ENCODE results near the gene IGFBP4.

The IGFBP4 gene

DNA sequence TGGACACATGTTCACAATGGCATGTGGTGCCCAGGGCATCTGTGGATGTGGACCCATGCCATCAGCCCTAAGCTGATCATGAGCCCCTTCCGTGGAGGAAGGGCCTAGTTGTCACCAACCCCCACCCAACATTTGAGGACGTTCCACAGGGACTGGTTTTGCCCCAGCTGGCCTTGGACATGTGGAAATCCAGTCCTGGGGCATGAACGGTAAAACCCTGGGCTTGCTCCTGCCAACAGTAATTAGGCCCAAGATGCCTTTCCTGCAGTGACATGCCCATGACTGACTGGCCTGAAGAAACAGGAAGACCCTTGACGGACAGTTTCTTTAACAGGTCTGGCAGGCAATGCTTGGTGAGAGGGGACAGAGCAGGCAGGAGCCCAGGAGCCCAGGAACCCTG lies 50.4 kb downstream of the IGFBP4 start:
- DNase-seq, result no peak

DNA sequence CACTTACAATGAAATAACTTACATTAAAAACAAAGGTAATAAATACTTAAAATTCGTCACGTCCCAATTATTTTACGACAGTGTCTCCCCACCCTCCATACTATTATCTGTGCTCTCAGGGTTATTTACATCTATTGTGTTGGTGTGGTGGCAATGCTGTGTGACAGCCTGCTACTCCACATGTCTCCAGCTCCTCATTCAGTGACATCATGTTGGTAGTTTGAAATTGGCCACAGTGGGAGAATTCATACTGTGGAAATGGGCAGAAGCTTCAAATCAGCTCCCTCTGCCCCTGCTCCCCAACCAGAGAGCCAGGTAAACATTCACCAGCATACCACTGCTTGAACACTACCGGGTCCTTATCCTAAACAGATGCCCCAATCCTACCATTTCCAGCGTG lies 51.9 kb downstream of the IGFBP4 start:
- peak; percentile 18 for DNase-seq

DNA sequence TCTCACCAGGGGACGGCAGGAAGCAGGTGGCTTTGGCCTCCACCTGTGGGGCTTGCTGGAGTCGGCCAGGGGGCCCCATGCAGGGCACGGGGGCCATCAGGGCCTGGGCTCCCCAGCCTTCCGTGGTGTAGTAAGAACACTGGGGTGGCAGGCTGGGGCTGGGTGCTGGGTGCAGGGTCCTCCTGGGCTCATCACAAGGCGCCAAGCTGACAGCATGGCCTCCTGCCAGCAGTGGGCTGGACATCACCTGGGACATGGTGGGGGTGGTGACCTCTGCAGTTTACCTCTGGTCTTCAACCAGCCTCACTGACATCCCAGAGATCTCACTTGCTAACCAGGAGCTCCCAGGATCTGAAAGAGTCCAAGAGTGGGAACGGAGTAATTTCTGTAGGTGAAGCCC lies 52.9 kb downstream of the IGFBP4 start:
- DNase-seq, result no peak

DNA sequence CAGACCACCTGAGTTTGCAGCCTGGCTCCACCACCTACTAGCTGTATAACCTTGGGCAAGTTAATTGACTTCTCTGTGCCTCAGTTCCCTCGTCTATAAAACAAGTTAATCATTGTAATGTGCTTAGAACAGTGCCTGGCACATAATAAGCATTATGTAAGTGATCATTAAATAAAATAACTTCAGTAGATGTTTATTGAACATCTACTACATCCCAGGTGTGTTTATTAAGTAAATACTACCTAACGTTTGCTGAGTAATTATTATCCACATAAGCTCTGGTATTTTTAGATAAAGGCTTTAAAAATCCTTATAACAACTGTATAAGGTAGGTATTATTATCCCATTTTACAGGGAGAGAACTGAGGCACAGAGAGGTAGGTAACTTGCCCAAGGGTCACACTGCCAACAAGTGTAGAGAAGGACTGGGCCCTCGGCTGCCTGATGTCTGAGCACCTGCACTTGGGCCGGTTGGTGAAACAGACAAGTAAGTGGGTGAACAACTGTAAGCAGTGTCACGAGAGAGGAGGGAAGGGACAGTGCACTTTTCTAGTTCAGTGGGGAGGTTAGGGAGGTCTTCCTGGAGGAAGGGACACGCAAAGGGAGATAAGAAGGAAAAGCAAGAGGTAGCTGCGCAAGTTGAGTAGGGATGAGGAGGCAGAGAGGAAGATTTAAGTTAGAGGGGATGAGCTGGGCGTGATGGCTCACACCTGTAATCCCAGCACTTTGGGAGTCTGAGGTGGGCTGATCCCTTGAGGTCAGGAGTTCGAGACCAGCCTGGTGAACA lies 53.6 kb downstream of the IGFBP4 start:
- no peak for DNase-seq

DNA sequence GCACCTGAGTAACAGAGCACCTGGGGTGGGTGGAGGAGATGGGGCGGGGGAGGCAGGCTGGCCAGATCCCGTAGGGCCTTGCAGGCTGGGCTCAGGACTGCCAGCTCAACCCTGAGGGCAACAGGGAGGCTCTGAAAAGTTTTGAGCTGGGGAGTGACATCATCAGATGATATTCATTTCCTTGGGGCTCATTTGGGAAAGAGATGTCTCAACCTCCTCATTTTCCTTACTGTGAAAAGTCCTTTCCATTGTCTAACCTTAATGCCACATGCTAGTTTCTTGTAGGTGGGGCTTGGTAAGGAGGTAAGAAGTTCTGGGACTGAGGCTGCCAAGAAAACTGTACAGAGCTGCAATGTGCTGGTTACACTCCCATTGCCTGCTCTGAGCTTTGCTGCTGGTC lies 54.4 kb downstream of the IGFBP4 start:
- peak; percentile 37 for DNase-seq

DNA sequence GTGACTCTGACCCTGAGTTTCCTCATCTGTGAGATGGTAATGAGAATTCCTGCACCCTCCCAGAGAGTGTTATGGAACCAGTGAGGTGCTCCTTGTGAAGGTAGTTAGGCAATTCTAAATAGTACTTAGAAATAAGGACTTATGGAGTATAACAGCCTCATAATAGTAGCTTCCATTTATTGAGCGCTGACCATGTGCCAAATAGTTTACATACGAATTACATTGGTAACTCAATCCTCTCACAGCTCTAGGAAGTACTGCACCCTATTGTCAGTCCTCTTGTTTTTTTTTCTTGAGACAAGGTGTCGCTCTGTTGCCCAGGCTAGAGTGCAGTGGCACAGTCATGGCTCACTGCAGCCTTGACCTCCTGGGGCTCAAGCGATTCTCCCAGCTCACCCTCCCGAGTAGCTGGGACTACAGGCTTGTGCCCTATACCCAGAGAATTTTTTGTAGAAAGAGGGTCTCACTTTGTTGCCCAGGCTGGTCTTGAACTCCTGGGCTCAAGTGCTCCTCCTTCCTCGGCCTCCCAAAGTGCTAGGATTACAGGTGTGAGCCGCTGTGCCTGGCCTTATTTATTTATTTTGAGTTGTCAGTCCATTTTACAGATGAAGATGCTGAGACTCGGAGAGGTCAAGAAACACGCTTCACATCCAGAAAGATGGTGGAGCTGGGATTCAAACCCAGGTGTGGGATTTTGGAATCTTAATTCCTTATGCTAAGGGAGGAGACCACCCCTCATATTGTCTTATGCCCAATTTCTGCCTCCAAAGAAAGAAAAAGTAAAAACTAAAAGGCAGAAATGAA lies 55.2 kb downstream of the IGFBP4 start:
- peak; percentile 86 for DNase-seq

DNA sequence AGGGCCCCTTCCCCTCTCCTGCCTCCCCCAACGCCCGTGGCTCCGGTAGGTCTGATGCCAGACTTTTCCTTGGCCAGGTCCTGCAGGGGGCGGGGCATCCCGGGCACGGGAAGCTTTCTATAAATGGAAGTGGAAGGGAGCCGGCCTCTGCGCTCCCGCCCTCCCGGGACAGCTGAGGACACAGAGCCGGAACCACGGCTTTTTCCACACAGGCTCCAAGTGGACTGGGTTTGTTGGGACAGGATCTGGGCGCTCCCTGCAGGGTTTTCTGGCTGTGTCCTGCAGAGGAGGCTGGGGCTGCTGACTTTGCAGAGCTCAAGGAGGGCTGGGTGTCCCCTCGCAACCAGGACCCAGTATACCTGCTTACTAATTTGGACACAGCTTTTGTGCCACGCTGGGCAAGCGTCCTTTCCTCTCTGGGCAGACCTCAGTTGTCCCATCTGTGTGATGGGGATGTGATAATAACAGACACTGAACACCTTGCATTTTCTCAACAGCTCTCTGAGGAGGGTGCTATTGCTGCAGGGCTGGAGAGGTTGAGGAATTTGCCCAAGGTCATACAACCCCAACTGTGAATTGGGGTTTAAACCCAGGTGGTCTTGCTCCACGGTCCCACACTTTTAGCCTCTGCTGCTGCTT lies 56.4 kb downstream of the IGFBP4 start:
- peak; percentile 80 for DNase-seq

DNA sequence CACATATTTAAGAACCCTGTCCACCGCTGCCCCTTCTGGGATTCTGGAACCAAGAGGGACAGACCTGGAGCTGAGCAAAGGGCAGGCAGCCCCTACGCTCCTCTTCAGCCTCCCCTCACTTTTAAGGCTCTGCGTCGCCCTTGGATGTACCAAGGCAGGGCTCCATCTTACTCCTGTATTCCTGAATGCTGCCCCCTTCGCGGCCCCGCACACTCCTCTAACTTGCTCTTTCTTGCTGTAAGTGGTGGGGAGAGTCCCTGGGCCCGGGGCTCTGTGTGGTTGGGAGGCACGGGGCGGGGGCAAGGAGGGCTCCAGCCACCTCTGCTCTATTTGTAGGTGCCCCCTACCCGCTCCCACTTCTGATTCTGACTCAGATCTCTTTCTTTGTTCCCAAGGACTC lies 56.9 kb downstream of the IGFBP4 start:
- no peak for DNase-seq

DNA sequence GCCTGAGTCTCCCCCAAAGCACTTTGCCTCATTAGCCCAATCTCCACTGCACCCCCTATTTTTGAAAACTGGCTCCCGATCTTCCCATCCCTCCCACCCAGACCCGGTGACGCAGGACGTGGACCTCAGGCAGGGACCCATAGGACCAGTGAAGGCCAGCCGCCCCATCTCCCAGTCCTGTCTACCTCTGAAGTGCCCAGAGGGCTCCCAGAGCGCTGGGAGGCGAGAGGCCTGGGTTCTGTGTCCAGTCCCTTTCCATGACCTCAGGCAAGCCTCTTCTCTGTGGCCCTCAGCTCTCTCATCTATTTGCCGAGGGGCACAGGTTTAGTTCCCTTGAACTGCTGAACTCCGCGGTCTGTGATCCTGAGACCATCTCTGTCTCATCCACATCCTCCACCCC lies 57.5 kb downstream of the IGFBP4 start:
- no peak for DNase-seq

DNA sequence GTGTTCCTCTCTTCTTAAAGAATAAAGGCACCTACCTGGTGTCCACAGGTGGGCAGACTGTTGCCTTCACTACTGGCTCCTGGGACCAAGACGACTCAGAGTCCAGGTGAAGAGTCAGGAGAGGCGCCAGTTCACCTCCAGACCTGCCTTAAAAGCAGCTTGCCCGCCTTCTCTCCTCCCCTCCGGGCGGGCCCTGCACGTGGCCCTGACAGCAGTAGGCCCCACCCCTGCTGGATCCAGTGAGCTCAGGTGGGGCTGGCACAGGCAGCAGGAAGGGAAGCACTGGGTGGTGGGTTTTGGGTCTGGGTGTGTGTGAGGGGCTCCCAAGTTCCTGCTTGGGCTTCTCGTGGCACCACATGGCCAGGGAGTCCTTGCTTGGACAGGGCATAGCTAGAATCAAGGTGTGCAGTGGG lies 58.3 kb downstream of the IGFBP4 start, which contains the start of gene TNS4:
Gene TNS4 (minus strand): TSS at position 125 of the 413 bp plus-strand sequence. CDS start 5,198 bp downstream, outside the sequence.
- peak; percentile 62 for DNase-seq

DNA sequence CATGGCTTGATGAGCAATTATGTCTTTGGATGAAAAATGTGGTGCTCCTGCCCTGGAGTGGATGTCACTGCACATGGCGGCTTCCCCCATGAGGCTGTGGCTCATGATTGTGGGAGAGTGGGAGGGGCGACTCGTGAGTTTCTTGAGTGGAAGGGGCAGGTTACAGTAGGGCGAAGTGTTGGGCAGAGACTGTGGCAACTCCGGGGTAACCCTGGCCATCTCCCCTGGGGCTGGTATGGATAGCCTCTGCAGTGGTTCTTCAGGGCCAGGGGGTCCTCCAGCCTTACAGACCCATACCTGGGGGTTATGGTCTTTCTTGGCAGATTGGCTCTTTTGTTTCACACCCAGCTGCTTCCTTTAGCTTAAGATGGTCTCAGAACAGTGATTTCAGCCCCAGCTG lies 59.5 kb downstream of the IGFBP4 start:
- no peak for DNase-seq

DNA sequence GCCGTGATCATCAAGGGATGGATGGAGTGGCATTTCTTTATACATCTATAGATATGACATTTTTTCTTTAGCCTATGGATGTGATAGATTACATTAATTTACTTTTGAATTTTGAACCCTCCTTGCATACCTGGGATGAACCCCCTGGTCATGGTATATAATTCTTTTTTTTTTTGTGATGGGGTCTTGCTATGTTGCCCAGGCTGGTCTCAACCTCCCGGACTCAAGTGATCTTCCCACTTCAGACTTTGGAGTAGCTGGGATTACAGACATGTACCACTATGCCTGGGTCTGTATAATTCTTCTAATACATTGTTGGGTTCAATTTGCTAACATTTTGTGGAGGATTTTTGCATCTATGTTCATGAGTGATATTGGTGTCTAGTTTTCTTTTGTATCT lies 59.9 kb downstream of the IGFBP4 start:
- no peak for DNase-seq

DNA sequence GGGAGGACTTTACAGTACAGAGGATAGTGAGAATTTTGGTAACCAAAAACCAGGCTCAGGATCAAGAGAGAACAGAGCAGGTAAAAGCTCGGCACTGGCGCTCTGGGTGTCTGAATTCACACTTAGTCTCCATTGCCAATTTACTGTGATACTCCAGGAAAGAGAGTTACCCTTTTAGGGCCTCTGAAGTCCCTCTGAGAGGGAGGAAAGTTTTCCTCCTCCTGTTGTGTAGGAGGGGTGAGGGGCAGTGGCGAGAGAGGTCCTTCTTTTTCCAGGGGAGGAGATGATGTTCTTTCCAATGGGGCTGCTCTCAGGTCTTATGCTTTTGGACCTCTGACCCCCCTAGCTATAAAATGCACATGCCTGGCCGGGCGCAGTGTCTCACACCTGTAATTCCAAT lies 63.5 kb downstream of the IGFBP4 start:
- DNase-seq, result no peak
